HT-29 (cell line): ENCODE data around the gene LSMEM2. TPM values are rescaled to one million over a fixed set of nuclear protein-coding genes. Genes with fewer than 3 reads are reported as not detected.
A peak's percentile ranks its signal among the peaks of the same experiment; 100 is the strongest.
"Not testable (repeated sequence)": the region's sequence is repeated elsewhere in the genome, so short reads cannot be mapped to it uniquely, and the experiment has no call there.

Experiments
- DNase-seq: peaks from one replicate; pipeline ENCODE4 v3.0.0-alpha.2; 2015; ENCODE audit warnings: low spot score
- total RNA-seq: library from RNA; depleted of rRNA; stranded (reverse); fragments of >200 nt; shearing (Covaris generic); gene quantifications from 2 replicates; pipeline ENCODE4 v1.2.3, GENCODE V29; 2014

LSMEM2 gene
- total RNA-seq, 1 experiment from 2014 or later = not detected

- peak; percentile 96 for DNase-seq
Measured at GRCh38 chr3:50298836-50299637, 20.1 kb downstream of the LSMEM2 start, which contains the start of the genes HYAL3 and NAA80. TSS of gene HYAL3 (minus strand) at chr3:50299405. CDS start at chr3:50295602, 3,803 bp downstream. TSS of gene NAA80 (minus strand) at chr3:50299405. CDS start at chr3:50297463, 1,942 bp downstream.

GRCh38 chr3:50299638-50299928 lies 20.7 kb downstream of the LSMEM2 start:
- no peak for DNase-seq

GRCh38 chr3:50299929-50300680 lies 21.2 kb downstream of the LSMEM2 start:
- DNase-seq = peak; percentile 28

- no peak for DNase-seq
Measured at GRCh38 chr3:50300681-50301254, 21.9 kb downstream of the LSMEM2 start.

GRCh38 chr3:50302095-50303012 lies 23.5 kb downstream of the LSMEM2 start:
- no peak for DNase-seq

- peak; percentile 29 for DNase-seq
Measured at GRCh38 chr3:50303013-50303815, 24.3 kb downstream of the LSMEM2 start, which contains the start of gene HYAL1. TSS of gene HYAL1 (minus strand) at chr3:50303574. CDS start at chr3:50302956, 618 bp downstream.

GRCh38 chr3:50304601-50305000 lies 25.7 kb downstream of the LSMEM2 start:
- DNase-seq = no peak

- DNase-seq = not testable (repeated sequence)
Measured at GRCh38 chr3:50312041-50312440, 33.2 kb downstream of the LSMEM2 start.

- no peak for DNase-seq
Measured at GRCh38 chr3:50314342-50314741, 35.5 kb downstream of the LSMEM2 start.

- no peak for DNase-seq
Measured at GRCh38 chr3:50314816-50315215, 35.9 kb downstream of the LSMEM2 start.

GRCh38 chr3:50316657-50317242 lies 37.9 kb downstream of the LSMEM2 start:
- peak; percentile 91 for DNase-seq

GRCh38 chr3:50317300-50317699 lies 38.4 kb downstream of the LSMEM2 start:
- peak; percentile 71 for DNase-seq

- DNase-seq = no peak
Measured at GRCh38 chr3:50318163-50318562, 39.3 kb downstream of the LSMEM2 start.

- no peak for DNase-seq
Measured at GRCh38 chr3:50318615-50319014, 39.7 kb downstream of the LSMEM2 start.

- no peak for DNase-seq
Measured at GRCh38 chr3:50319181-50319893, 40.5 kb downstream of the LSMEM2 start.

- DNase-seq = no peak
Measured at GRCh38 chr3:50319894-50320625, 41.2 kb downstream of the LSMEM2 start.

- peak; percentile 52 for DNase-seq
Measured at GRCh38 chr3:50320853-50321335, 42.0 kb downstream of the LSMEM2 start.

- DNase-seq = peak; percentile 83
Measured at GRCh38 chr3:50321336-50322114, 42.6 kb downstream of the LSMEM2 start.
